RWPE2 (cell line): Measurements from ENCODE around the gene GNL1.

ENCODE experiments used
- ATAC-seq: fragments of 200-7000 bp; cut with Tn5 transposase; 3 replicates; pipeline ENCODE4 v1.9.1; 2021; ENCODE audit warnings: low read depth
- DNase-seq: peaks from one replicate; pipeline ENCODE4 v3.0.0-alpha.2; 2020; ENCODE audit warnings: low spot score
- H3K27ac ChIP-seq: fragments of 450-650 bp; 2 replicates; pipeline ENCODE4 v1.5.1; 2017; ENCODE audit warnings: mild to moderate bottlenecking; ENCODE audit not compliant: poor library complexity, severe bottlenecking
- H3K27me3 ChIP-seq: fragments of 250-450 bp; sonication (Bioruptor Pico); 2 replicates; pipeline ENCODE4 v1.5.1; 2021; ENCODE audit warnings: mild to moderate bottlenecking, moderate library complexity; ENCODE audit not compliant: insufficient read depth, poor library complexity, severe bottlenecking
- H3K36me3 ChIP-seq: fragments of 250-450 bp; sonication (Bioruptor Pico); 2 replicates; pipeline ENCODE4 v1.5.1; 2020; ENCODE audit warnings: low read depth, mild to moderate bottlenecking, moderate library complexity
- H3K4me1 ChIP-seq: fragments of 250-450 bp; sonication (Bioruptor Pico); 2 replicates; pipeline ENCODE4 v1.5.1; 2021; ENCODE audit warnings: mild to moderate bottlenecking, moderate library complexity; ENCODE audit not compliant: insufficient read depth, poor library complexity, severe bottlenecking
- H3K4me3 ChIP-seq: fragments of 250-450 bp; sonication (Bioruptor Pico); 2 replicates; pipeline ENCODE4 v1.5.1; 2021; ENCODE audit warnings: mild to moderate bottlenecking, moderate library complexity; ENCODE audit not compliant: severe bottlenecking
- H3K9me3 ChIP-seq: fragments of 250-450 bp; sonication (Bioruptor Pico); 2 replicates; pipeline ENCODE4 v1.5.1; 2021; ENCODE audit warnings: mild to moderate bottlenecking, moderate library complexity; ENCODE audit not compliant: severe bottlenecking
- TF ChIP-seq, protein P1 (sequence below): fragments of 450-650 bp; IDR thresholded peaks from one replicate; pipeline ENCODE4 v1.5.1; 2017; ENCODE audit warnings: mild to moderate bottlenecking, moderate library complexity; ENCODE audit not compliant: poor library complexity, severe bottlenecking

Gene GNL1

DNA sequence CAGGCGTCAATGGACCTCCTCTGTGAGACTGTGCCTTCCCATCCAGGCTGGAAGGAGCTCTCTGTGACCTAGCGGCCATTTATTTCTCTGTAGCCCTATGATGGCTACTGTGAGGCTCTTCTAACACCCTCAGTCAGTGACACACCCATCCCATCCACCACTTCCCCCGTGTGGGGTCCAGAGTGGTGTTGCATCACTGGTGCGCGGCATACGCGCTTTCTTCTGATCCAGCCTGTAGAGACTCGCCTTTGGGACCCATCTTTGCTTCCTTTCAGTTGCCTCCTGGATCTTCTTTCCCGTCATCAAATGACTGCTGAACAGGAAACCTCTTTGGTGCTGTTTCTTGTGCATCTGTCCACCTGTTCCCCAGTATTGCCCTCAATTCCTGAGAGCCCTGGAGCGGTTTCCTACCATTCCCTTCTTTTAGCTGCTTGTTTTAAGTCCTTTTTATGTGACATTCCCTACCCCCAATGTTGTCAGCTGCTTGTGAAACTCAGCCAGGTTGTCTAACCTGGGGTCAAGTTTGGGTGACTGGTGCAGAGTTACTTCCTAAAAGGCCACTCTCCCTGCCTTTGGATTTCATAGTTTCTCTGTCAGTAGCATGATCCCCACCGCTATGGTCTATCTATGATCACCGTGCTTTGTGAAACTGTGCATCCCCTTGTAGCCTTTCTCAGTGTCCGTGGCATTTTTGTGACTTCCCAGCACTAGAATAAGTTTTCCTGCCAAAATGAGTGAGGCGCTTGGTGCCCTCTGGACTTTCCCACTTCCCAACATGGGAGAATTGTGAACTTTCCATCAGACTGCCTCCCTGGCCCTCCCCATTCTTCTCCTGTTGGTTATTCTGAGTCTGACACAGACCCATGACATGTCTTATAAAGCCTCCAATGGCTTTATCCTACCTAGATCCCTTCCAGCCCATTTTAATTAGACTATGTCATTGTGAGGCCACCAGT, 6.5 kb upstream of the GNL1 start:
- TF ChIP-seq, protein P1, sequence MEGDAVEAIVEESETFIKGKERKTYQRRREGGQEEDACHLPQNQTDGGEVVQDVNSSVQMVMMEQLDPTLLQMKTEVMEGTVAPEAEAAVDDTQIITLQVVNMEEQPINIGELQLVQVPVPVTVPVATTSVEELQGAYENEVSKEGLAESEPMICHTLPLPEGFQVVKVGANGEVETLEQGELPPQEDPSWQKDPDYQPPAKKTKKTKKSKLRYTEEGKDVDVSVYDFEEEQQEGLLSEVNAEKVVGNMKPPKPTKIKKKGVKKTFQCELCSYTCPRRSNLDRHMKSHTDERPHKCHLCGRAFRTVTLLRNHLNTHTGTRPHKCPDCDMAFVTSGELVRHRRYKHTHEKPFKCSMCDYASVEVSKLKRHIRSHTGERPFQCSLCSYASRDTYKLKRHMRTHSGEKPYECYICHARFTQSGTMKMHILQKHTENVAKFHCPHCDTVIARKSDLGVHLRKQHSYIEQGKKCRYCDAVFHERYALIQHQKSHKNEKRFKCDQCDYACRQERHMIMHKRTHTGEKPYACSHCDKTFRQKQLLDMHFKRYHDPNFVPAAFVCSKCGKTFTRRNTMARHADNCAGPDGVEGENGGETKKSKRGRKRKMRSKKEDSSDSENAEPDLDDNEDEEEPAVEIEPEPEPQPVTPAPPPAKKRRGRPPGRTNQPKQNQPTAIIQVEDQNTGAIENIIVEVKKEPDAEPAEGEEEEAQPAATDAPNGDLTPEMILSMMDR, result no peak
- Histone ChIP-seq H3K36me3 (peaks cover 32% of the 10 kb centered on the region), H3K9me3 (no peaks in the 10 kb centered on the region), H3K27me3 (no peaks in the 10 kb centered on the region), H3K4me1 (peaks cover 6% of the 10 kb centered on the region), H3K27ac (no peak overlapping the region), H3K4me3 (no peak overlapping the region)
- ATAC-seq (no peak), DNase-seq (no peak)

DNA sequence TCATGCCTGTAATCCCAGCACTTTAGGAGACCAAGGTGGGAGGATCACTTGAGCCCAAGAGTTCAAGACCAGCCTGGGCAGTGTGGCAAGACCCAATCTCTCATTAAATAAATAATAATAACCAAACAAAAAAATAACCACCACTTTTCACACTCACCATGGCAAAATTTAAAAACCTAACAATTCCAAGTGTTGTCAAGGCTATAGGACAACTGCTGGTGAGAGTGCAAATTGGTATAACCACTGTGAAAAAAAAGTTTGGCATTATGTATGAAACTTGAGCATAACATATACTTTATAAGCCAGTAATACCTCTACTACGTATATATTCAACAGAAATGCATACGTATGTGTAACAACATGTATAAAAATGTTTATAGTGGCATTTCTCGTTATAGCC, 4.6 kb upstream of the GNL1 start:
- DNase-seq (no peak), ATAC-seq (no peak)
- Histone ChIP-seq H3K4me1 (peaks cover 6% of the 10 kb centered on the region), H3K27ac (no peak overlapping the region), H3K27me3 (no peaks in the 10 kb centered on the region), H3K9me3 (no peaks in the 10 kb centered on the region), H3K36me3 (peaks cover 32% of the 10 kb centered on the region), H3K4me3 (no peak overlapping the region)
- TF ChIP-seq, protein P1, result no peak

DNA sequence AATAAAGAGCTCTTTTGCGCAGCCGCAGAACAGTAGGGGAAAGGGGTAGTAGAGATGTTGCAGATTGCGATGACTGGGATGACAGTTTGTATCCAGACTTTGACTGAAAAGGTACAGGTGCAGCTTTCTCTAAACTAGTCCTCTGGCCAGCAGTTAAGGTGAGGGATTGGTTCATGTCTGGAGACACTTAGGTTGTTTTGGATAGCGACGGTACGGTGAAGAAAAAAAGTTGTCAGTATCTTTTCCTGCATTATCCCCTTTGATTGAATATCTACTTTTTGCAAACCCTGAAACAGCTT, 1.3 kb upstream of the GNL1 start:
- Histone ChIP-seq H3K4me3 (peak overlapping the region; percentile 98), H3K9me3 (no peaks in the 10 kb centered on the region), H3K27ac (peak overlapping the region; percentile 82), H3K4me1 (peaks cover 6% of the 10 kb centered on the region), H3K36me3 (peaks cover 46% of the 10 kb centered on the region), H3K27me3 (no peaks in the 10 kb centered on the region)
- TF ChIP-seq, protein P1, result no peak
- ATAC-seq (no peak), DNase-seq (no peak)

DNA sequence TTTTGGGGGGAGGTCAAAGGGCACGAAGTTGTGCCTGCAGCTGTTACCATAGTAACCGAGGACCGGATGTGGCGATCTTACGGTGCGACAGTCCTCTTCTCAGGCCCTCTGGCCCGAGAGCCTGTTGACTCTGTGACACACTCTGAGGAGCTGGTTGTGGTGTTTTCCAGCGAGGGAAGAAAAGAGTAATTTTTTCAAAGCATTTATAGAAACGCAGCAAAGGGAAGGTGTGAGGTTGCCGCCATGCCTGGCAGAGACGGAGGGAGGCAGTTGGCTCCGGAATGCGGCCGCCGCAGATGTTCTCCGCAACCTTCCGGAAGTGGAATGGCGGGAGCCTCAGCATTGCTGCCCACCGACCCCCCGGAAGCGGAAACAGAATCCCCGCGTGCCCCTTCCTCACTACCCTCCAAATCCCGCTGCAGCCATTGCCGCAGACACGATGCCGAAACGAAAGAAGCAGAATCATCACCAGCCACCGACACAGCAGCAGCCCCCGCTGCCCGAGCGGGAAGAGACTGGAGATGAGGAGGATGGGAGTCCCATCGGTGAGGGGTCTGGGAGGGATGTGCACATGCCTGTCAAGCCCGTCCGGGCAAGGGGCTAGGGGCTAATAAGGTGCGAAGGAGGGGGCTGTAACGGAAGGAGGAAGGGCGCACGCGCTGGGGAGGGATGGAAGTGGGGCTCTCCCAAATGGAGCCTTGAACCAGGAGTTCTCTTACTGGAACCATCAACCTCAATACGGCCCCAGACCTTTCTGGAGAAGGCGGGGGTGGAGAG, 805 bp upstream of the GNL1 start, which contains the start of gene PRR3:
PRR3 (plus strand) TSS at position 390 of the 777 bp plus-strand sequence; CDS start at position 440, 50 bp downstream.
- ATAC-seq (peak; percentile 61), DNase-seq (peak; percentile 93)
- Histone ChIP-seq H3K4me3 (peak within 1 kb of the TSS; percentile 98), H3K9me3 (no peaks in the 10 kb centered on the region), H3K27ac (peak within 1 kb of the TSS; percentile 82), H3K27me3 (no peaks in the 10 kb centered on the region), H3K36me3 (peaks cover 46% of the 10 kb centered on the region), H3K4me1 (peaks cover 6% of the 10 kb centered on the region)
- TF ChIP-seq, protein P1, result no peak
